Hematopoietic multipotent progenitor cell treated with erythropoietin and hydrocortisone succinate and interleukin-3 and kit ligand, for 4 days (in vitro differentiated cells): ENCODE data around the gene GPR108.

Source experiments
- DNase-seq: peaks from one replicate; pipeline ENCODE4 v3.0.0-alpha.2; 2015

Gene GPR108

DNA sequence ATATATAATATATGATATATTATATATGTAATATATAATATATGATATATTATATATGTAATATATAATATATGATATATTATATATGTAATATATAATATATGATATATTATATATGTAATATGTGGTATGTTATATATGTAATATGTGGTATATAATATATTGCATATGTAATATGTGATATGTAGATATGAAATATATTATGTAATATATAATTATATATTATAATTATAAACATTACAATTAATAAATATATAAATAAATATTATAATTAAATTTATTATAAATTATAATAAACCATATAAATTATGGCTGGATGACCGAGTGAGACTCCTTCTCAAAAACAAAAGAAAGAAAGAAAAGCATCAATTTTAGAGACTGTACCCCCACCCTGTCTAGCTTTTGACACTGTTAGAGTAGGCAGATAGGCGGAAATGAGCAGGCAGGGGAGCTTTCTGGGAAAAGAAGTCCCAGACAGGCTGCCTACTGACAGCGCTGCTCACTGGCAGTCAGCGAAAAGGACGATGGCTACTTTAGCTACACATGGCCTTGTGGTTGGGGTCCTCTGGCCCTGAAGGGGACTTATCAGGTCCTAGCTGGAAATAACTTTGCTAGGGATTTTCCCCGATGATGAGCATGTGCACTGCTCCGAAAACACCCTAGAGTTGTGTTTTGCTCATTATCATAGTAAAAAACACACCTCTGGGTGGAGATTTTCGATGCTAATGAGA, 36.6 kb downstream of the GPR108 start:
- no peak for DNase-seq

DNA sequence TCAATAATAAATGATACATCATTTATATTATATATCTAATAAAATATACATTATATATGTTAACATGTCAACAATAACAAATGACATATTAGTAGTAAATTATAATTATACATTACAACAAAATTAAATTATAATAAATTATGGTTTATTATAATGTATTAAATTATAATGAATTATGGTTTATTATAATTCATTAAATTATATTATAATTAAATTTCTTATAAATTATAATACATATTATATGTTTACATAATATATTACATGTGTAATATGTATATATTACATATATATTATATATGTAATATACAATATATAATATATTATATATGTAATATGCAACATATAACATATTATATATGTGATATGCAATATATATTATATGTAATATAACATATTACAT, 37.4 kb downstream of the GPR108 start:
- DNase-seq: no peak

DNA sequence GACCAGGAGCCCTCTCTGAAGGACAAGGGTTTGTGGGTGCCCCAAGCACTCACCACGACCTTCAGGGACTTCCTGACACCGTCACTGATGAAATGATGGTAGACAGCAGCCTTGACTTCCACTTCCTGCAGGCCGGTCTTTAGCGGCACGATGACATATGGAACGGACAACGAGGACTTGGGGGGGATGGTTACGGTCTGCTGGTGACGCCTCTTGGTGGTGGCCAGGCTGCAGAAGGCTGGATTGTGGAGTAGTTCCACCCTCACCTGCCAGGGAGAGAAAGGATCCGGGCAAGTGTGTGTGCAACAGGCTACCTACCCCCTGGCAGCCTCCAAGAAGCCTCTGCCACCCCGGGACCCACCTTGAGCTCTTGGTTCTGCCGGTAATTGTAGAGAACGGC, 40.1 kb downstream of the GPR108 start:
- DNase-seq: peak; percentile 41

DNA sequence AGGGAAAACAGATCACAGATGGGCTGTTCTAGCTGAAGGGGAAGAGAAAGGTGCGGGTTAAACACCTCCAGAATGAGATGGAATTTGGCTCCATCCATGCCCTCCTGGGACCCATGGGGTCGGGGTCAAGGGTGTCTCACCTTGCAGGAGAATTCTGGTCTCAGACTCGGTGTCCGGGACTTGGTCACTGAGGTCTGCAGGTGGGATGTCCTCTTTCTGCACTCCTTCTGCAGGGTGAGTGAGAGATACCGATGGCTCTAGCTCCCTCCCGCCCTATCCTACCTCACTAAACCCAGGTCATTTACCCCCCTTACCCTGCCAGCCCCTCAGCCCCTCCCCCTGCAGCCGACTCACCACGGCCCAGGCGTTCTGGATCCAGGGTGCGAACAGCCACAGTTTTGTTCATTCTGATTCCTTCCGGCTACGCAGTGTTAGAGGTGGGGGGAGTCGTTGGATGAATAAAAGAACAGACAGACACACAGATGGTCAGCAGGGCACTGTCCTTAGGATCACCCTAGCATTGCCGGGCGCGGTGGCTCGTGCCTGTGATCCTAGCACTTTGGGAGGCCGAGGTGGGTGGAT, 41.0 kb downstream of the GPR108 start:
- no peak for DNase-seq

DNA sequence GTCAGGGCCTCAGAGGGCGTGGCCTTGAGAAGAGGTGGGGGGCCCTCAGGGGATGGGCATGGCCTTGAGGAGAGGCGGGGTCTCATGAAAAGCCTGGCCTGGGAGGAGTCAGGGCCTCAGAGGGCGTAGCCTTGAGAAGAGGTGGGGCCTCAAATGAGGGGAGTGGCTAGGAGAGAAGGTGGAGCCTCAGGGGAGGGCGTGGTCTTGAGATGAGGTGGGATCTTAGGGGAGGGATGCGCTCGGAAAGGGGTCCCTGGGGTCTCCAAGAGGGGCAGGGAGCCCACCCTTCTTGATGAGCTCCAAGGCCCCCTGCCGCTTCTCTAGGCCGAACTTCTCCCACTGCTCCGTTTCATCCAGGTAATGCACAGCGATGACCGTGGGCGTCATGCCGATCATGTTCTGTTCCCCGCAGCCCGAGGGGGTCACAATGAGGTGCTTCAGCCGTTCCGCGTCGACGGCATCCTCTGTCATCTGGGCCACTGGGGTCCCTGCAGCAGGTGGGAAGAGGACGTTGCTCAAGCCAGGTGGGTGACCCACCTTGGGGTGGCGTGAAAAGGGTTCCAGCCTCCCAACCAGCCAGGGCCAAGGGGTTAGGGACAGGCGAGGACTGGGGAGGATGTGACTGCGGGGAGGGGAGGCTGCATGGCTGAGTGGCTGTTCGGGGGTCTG, 43.1 kb downstream of the GPR108 start:
- DNase-seq: peak; percentile 45

DNA sequence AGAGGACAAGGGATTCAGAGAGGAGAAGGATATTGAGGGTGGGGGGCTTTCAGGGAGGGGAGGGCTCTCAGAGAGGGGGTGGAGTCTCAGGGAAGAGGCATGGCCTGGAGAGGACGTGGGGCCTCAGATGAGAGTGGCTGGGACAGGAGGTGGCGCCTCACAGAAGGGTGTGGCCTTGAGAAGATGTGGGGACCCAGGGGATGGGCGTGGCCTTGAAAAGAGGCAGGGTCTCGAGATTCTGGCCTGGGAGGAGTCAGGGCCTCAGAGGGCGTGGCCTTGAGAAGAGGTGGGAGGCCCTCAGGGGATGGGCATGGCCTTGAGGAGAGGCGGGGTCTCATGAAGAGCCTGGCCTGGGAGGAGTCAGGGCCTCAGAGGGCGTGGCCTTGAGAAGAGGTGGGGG, 43.7 kb downstream of the GPR108 start:
- peak; percentile 80 for DNase-seq

DNA sequence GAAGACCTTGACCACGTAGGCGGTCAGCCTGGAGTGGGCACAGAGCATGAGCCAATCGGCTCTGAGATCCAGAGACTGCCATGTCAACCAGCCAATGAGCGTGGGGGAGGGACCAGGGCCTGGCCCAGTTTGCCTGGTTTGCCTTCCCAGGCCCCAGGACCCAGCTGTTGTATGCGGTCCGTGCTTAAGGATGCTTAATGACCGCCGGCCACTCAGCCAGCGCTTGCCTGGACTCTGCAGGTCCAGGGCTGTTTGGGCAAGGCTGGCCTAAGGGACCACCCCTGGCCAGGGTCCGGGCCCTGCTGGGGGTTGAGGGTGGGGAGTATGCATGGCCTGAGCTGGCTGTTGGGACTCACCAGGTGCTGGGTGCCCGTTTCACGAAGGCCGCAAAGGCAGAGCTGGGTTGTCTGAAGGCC, 44.3 kb downstream of the GPR108 start:
- no peak for DNase-seq

DNA sequence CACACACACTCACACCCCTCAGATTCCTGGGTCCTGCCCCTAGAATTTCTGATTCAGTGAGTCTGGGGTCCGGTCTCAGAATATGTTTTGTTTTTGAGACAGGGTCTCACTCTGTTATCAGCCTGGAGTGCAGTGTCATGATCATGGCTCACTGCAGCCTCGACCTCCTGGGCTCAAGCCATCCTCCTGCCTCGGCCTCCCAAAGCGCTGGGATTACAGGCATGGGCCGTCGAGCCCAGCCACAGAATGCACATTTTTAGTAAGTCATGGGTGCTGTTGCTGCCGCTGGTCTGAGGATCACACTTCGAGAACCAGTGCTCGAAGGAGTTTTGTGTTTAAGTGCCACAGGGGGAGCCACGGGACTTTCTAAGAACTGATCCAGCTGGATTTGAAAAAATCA, 45.4 kb downstream of the GPR108 start:
- DNase-seq: no peak

DNA sequence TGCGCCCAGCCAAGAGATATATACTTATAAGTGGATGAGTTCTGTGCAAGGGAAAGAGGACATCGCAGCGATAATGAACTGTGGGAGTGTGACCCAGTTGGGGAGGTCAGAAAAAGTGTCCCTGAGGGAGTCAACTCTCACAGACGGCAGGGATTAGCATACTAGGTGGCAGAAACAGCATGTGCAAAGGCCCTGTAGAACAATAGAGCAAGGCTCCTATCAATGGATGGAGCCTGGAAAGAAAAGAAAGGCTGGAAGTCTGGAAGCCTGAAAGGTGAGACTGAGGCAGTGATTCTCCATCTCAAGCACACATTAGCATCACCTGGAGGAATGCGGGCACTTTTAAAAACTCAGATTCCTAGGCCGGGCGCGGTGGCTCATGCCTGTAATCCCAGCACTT, 46.0 kb downstream of the GPR108 start:
- no peak for DNase-seq

DNA sequence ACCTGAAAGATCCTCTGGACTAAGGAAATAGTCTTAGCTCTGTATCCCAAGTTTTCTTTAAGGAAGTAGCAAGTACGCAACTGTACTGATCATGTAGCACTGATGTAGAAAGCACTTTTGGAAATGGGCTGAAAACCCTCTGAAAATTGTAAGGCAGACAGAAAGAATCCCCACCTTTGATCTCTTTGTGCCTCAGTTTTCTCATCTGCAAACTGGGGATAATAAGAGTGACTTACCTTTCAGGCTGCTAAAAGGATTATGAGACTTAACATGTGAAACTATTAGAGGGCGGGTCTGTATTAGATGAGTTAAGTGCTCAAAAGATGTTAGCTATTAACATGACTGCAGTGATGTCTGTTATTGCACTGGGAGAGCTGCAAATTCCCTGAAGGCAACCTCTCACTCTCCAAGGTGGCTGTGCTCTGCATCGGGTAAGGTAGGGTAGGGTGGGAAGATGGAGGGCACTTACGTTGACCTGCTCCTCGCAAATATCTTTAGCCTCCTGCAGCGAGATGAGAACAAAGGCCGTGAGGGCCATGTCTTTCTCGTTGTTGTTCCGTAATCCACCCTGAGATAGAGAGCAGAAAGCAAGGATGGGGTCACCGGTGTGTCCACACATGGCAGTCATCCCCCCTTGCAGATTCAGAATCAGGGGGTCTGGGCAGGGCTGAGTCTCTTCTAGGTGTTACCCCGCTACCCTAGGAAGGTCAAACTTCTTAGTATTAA, 47.1 kb downstream of the GPR108 start:
- DNase-seq: no peak

DNA sequence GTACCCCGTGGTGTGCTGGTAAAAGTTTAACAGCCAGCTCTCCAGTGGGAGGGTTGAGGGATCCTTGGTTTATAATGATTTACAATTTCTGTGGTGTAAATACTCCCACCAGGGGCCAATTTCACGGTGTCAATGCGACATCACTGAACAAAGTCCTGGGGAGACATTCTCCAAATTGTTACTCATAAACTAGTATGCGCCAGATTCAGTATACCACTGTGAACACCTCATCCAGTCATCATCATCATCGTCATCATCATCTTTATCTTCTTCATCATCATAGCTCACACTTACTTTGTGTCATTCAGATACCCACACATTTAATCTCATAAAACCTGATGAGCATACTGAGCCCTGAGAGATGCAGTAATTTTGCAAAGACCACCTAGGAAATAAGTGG, 50.3 kb downstream of the GPR108 start:
- DNase-seq: no peak

DNA sequence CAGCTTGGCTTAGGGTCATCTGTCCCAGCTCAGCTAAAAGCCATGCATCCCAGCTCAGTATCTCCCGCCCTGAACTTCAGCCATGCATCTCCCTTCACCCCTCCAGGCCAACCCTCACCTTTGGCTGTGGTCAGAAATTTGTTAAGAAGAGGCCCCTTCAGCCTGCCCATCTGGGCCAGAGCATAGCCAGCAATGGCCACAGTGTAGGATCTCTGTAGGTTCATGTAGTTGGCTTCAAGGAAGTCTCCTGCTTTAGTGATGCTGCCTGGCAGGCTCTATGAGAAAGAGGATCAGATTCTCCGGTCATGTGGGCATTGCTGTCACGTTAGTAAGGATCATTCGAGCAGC, 50.8 kb downstream of the GPR108 start:
- no peak for DNase-seq

DNA sequence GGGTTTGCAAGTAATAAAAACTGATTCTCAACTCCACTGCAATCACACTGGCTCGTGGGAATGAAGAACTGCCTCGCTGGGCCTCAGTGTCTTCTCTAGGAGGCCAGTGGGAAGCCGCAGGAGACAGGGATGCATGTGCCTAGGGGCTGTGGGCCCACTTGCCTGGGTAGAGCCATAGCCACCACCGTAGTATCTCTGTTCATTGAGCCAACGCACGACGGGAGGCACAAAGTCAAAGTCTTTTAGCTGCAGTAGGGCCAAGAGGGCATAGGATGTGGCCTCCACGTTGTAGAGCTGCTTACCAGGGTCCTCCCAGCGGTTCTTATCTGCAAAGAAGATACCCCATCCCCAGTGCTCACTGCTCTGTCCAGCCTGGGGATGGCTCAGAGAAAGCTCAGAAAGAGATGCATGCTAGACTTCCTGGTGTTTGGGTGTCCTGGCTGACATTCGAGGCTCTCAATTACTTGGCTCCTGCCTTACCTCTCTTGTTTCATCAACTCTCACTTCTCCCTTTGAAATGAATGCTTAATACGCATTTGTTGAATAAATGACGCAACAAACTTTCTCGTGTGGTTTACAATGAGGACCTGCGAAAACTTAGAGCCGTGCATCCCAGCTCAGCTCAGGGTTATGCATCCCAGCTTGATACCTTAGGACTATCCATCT, 51.3 kb downstream of the GPR108 start:
- no peak for DNase-seq

DNA sequence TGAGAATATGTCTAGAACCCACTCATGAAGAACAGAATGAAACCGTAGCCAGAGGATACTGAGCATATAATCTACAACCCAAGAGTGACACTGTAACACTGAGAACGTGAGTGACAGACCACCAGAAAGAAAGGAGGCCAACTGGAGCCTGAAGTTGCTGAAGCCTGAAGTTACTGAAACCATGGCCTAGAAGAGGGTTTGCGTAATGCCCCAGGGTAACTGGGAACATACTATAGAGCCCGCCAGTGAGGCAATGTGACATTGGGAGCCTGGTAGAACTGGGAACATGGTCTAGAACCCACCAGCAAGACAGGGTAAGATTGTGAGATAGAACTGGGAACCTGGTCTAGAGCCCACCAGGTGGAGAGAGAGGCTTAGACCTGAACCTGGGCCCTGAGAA, 51.9 kb downstream of the GPR108 start:
- DNase-seq: no peak

DNA sequence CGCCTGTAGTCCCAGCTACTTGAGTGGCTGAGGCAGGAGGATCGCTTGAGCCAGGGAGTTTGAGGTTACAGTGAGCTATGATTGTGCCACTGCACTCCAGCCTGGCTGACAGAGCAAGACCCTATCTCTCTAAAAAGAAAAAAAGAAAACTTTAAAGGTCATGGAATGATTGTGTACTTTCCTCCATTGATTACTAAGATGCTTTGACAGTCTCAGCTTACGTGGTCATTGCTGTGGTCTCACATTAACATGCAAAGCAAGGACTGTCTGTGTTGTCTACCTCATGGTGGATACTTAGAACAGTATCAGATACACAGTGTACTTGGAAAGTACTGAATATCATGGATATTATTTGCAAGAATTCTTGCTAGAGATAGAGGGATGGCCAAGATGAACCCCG, 53.4 kb downstream of the GPR108 start:
- DNase-seq: no peak

DNA sequence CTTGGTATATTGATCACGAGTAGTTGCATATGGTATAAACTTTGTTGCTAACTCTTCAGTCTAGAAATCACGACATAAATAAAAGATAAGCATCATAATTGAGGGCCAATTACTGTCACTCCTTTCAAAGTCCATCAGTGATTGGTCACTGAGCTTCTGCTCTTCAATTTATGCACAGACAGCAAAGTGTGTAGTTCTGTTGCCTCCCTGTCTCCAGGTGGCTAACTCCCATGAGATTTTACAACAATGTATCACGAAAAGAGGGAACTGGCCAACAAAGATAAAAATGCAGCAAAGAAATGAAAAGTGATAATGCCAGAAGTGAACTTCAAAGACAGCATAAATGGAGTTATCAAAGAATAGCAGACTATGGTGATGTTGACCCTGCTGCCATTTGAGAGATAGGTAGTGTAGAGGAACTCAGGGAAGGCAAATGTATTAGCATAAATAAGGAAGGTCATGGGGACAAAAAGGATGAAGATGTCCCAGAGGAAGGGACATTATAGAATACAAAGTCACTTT, 54.7 kb downstream of the GPR108 start:
- peak; percentile 87 for DNase-seq

DNA sequence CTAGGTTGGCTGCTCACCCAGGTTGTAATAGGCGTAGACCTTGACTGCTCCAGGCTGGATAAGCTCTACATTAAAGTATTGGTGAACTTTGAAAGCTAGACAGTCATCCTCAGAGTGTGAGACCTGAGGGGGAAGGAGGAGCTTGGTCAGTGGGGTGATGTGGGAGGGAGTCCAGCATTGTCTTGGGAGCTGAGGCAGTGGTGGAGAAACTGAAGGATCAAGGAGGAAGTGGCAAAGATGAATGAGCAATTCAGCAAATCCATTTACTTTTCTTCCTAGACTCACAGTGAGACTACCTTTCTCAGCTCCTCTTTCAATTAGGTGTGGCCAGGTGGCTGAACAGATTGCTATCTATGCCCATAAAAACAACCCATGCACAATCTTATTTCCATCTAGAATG, 57.2 kb downstream of the GPR108 start:
- DNase-seq: no peak
